ENCODE data around the gene UNC50.
A peak's percentile ranks its signal among the peaks of the same experiment; 100 is the strongest.
"Not testable (repeated sequence)": the region's sequence is repeated elsewhere in the genome, so short reads cannot be mapped to it uniquely, and the experiment has no call there.

Gene UNC50

GRCh38 chr2:98577313-98577712 is 31.1 kb upstream of the UNC50 start:
- DNase-seq: no peak

DNA sequence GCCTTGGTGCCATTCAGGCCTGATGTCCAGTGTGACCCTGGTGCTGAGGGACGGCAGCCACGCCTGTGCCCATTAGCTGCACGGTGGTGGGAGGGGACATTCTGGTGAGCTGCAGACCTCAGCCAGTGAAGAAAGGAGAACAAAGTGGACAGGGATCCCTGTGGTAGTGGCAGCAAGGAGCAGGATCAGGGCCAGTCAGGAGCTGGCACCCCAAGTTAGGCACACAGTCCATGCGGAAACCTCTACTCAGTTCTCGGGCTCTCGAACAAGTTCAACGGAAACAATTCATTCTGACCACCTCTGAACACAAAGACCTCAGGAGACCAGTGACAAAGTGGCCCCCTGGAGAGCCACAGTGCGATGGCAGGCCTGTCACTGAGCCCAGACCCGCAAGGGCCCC is 30.2 kb upstream of the UNC50 start:
- no peak for DNase-seq

GRCh38 chr2:98579926-98580325 is 28.5 kb upstream of the UNC50 start:
- no peak for DNase-seq

GRCh38 chr2:98580656-98581284 is 27.6 kb upstream of the UNC50 start:
- no peak for DNase-seq

DNA sequence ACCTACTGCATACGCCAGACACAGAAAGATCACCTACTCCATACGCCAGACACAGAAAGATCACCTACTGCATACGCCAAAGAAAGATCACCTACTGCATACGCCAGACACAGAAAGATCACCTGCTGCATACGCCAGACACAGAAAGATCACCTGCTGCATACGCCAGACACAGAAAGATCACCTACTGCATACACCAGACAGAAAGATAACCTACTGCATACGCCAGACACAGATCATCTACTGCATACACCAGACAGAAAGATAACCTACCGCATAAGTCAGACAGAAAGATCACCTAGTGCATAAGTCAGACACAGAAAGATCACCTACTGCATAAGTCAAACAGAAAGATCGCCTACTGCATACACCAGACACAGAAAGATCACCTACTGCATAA is 25.9 kb upstream of the UNC50 start:
- no peak for DNase-seq

DNA sequence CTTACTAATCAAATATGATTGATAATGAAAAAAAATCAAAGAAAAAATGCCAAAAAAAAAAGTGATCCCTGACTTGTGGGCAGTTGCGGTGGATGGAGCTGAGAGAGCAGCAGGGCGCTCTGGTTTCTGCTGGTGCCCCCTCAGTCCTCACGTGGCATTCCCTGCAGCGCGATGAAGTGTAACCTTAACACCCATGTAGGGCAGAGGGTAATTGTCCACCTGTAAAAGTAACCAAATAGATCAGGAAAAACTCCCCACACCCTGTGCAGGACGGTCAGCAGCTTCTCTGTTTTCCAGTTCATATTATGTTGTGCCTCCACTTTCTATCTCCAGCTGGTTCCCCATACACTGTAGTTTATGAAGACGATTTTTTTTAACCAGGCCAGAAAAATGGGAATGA is 25.1 kb upstream of the UNC50 start:
- no peak for DNase-seq

DNA sequence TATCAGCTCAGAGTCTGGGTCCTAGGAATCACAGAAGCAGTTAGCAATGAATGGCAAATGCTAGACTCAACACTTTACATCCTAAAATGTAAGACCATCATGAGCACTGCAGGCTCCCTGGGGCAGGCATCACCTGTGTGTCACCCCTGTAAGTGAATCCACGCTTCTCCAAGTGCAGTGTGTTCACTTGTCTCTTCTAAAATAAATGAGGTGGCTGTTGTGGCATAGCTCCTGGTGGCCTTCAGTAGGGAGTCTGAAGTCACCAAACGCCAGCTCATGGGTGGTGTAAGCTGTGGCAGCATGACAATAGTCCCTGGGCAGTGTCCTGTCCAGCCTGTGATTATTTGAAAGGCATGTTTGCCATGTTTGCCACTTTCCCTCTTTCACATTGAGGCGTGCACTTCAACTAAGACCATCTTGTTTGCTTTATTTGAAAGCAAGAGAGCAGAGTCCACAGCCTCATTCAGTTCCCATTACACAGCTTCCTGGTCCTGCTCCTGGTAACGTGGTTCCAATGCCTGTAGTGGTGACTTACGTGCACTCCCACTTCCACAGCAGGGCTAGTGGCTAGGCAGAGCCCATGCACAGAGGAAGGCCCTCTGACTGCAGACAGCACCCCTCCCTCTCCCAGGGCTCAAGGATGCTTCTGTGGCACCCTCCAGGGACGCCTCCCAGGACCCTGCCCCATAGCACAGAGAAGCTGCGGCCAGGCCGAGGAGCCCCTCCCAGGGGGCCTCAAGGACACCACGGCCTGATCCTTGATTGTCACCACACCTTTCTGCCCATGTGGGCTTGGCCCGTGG is 24.4 kb upstream of the UNC50 start:
- DNase-seq: no peak

DNA sequence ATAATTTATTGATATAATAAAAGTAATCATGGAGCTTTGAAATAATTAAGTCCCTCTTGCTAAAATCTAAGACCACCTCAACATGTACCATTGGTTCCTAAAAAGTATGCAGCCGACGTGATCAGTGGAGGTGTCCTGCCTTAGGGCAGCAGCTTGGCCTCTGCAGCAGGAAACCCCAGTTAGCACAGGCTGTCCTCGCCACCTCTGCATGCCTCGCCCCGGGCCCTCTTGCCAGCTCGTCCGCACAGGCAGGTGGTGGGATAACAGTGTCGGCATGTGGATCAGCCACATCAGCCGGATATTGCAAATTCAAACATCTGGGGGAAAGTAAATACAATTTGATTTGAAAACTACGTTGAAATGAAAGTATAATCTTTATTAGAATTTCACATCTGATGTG is 23.0 kb upstream of the UNC50 start:
- DNase-seq: no peak

DNA sequence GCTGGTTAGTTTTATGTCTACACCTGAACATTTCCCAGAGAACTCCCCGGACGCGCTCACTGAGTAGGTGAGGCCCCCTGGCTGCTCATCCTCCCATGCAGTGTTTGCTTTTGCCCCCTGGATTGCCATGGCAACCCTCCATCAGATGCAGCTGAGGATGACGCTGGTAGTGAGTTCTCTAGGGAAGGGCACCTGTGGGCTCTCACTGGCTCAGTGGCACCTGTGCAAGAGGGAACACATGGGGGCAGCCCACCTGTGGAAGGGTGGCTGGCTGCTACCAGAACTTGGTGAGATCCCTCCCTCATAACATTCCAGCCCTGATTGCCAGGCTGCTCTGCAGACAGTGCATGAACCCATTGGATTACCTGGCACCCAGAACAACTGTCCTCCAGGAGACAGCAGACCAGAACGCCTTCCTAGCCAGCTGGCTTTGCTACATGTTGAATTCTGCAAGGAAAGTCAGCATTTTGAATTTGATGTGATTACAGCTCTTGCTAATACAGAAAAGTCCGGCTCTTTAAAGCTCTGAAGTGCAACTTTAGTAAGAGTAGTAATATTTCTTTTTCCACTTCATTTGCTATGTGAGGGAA is 21.7 kb upstream of the UNC50 start:
- DNase-seq: no peak

DNA sequence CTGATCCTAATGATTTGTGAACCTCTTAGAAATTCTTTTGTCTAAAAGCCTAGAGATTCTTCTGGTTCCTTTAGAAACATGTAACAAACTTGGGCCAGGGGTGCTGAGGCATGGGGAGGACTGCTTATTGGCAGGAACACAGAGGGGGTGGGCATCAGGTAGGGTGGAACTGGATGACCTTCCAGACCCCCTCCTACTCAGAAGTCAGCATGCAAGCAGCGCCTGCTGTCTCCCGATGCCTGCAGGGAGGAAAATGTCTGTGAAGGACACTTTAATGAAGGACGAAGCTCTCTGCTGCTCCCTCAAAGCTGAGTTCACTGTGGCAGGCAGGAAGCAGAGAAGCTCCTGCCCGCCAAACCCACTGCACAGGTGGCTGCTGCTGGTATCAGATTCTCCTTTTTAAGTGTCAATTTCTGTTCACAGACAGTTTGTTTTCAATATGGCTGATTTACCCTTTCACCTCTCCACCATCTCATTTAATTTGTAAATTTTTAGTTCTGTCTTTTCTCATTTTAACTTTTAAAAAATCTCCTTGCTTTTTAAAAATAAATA is 19.4 kb upstream of the UNC50 start:
- no peak for DNase-seq

DNA sequence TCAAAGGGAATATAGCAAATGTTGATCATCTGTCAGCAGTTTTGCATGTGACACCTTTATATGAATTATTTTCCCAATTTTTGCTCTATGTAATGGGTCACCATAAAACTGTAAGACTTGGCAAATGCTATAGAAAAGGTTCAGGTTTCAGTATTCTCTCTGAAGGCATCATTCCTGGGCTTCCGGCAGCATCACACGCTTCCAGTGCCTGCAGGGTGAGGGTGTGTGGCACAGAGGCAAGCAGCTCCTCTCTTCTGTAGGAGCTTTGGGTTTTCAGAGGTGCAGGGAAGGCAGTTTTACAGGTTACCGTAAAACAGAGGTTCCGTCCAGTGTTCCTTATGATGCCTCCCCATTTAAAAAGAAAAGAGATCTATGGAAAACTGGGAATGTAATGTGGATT is 18.9 kb upstream of the UNC50 start:
- DNase-seq: no peak

DNA sequence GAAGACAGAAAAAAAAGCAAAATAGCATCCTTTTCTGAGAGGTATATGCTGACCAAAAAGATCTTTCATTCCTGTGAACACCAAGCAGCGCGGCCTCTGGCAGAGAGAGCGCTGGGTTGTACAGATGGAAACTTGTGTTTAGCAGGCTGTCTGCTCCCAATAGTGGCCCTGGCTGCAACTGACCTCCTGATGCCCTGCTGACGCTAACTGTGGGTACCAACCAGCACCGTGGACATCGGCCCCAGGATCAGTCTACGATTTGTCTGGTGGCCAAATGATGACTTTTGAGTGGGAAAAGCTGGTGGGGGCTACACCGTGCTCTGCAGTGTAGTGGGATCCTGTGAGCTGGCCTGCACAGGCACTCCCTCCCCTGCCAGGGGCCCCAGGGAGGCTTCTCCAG is 15.8 kb upstream of the UNC50 start:
- DNase-seq: no peak

DNA sequence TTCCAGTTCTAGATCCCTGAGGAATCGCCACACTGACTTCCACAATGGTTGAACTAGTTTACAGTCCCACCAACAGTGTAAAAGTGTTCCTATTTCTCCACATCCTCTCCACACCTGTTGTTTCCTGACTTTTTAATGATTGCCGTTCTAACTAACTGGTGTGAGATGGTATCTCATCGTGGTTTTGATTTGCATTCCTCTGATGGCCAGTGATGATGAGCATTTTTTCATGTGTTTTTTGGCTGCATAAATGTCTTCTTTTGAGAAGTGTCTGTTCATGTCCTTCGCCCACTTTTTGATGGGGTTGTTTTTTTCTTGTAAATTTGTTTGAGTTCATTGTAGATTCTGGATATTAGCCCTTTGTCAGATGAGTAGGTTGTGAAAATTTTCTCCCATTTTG is 13.7 kb upstream of the UNC50 start:
- not testable (repeated sequence) for DNase-seq

DNA sequence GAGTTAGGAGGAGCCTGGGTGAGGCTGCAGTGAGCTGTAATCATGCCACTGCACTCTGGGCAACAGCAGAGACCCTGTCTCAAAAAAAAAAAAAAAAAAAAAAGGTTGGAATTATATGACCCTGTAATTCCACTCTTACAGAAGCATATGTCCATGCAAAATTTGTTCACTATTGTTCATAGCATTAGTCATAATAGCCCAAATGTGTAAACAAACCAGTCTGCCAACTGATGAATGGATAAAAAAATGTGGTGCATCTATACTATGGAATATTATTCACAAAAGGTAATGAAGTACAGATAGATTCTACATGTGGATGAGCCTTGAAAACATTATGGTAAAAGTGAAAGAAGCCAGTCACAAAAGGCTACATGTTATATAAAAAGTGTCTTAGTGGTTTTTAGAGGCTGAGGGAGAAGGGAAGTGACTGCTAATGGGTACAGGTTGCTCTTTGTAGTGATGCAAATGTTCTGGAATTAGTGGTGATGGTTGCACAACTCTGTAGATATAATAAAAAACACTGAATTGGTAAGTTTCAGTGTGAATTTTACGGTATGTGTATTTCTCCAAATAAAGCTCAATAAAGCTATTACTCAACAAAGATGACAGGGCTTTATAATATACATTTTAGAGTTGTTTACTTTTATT is 9.5 kb upstream of the UNC50 start:
- DNase-seq: no peak

DNA sequence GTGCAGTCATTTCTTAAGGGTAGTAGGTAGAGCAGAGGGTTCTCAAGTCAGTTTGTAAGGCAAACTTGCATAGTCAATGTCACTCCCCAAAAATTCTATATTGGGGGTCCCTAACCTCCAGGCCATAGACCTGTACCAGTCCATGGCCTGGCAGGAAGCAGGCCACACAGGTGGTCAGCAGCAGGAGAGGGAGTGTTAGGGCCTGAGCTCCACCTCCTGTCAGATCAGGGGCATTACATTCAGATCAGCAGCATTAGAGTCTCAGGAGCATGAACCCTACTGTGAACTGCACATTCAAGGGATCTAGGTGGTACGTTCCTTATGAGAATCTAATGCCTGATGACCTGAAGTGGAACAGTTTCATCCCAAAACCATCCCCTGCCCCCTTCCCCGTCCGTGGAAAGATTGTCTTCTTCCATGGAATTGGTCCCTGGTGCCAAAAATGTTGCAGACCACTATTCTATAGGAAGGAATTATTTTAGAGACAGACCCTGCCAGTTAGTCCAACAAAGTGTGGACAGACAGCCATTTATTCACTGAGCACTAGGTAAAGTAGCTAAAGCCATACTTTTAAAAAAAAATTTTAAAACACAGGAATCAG is 6.8 kb upstream of the UNC50 start:
- DNase-seq: peak; percentile 7

- DNase-seq: no peak
Measured at GRCh38 chr2:98604547-98604946, 3.8 kb upstream of the UNC50 start.

DNA sequence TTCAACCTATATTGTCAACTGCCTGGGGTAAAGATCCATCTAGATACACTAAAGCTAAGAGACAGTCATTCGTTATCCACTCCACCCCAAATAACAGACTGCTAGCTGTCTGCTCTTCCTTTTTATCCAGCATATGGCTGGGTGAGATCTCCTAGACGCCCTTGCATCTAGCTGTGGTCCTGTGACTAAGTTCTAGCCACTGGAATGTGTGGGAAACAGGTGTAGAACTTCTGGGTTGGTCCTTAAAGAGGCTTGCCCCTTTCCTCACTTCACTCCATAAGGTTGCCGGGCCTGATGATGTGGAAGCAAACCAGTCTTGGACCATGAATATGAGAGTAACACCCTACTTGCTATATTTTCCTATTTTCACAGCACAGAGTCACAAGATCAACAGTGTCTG is 3.3 kb upstream of the UNC50 start:
- DNase-seq: no peak

GRCh38 chr2:98606431-98606830 is 2.0 kb upstream of the UNC50 start:
- no peak for DNase-seq

GRCh38 chr2:98607104-98607503 is 1.3 kb upstream of the UNC50 start:
- no peak for DNase-seq

DNA sequence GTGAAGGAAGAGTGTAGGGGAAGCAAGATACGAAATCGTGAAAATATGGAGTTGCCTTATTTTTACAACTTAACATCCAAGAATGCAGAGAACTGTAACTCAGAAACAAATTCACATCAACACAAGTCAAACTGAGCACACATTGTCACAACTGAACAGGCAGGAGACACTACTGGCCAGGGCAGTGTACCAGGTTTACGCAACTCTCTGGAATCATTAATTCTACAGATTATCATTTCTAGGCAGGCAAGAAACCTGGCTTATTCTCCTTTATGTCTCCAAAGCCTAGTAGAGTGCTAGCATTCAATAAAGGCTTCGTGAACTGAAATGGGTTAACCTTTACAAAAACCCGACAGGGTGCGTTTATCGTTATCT is 661 bp upstream of the UNC50 start:
- DNase-seq: no peak

GRCh38 chr2:98608962-98609604 is 694 bp downstream of the UNC50 start:
- no peak for DNase-seq

DNA sequence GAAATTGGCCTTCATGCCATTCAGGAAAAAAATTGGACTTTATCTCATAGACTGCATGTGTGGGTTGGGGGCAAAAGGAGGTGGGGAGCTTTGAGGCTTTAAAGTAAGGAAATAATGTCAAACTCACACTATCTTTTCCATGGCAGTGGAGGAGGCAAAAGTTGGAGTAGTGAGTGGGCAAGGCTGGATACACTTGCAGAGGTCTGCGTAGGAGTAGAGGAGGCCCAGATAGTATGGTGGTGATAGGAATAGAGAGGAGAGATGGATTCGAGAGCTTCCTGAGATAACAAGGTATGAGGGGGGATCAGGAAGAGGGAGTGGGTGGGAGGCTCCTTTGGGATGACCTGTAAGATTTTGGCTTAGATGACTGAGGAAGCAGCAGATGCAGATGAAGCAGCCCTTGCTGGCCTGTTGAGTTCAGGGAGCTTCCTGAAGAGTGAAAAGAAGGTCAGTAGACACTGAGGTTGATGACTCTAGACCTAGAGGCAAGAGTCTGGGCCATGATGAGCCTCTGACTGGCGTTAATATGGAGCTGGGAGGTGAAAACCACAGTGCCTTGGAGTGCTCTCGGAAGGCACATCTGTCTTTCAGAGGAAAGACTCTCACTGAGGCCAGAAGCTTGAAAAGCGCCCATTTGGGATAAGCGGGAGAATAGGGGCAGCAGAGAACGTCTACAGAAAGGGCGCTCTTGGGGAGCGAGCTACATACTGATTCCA is 5.8 kb downstream of the UNC50 start:
- no peak for DNase-seq
